Measurements from ENCODE around the gene VCP.

DNA sequence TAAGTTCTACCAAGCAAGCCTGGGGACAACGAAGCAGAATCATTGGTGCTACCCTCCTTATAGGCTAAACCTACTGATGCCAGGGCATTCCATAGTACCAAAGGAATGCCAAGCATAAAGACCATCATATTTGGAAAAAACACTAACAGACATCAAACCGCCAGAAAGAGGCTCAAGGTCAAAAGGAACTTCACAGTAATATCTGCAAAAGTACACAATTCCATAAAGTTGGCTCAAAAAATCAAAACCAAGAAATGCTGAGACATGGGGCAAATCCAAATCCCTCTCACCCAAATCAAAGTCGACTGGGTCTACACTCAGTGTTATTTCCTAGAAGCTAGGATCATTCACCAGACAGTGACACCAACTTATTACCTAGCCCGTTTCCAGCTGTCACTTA lies 3.4 kb downstream of the VCP start:
- TF ChIP-seq EZH2 (IDR thresholded peaks at IDR 0.05) (no peak), POLR2AphosphoS5 (IDR thresholded peaks at IDR 0.05; ENCODE audit: borderline replicate concordance, low read depth, low read length) (no peak), FOXP2 (optimal IDR thresholded peaks at IDR 0.05; ENCODE audit: control extremely low read depth, extremely low read length, insufficient read depth) (no peak)
